Neural cell (in vitro differentiated cells): ENCODE results near the gene TRAPPC2L. TPM values are rescaled to one million over a fixed set of nuclear protein-coding genes. Genes with fewer than 3 reads are reported as not detected.

Experiments
- H2AFZ ChIP-seq: fragments of 200-600, 300-800 bp; sonication (generic), shearing (Covaris generic); 2 replicates; pipeline ENCODE4 v1.6.0; 2014; ENCODE audit warnings: low read depth, mild to moderate bottlenecking, antibody characterized with exemption, low read length, moderate library complexity
- H3F3A ChIP-seq: fragments of 200-600 bp; shearing (Covaris generic); 2 replicates; pipeline ENCODE4 v1.6.1; 2016; ENCODE audit warnings: mild to moderate bottlenecking, moderate library complexity, mixed read lengths, antibody characterized with exemption, low read length; ENCODE audit not compliant: insufficient read depth, poor library complexity, severe bottlenecking
- H3K27ac ChIP-seq: fragments of 200-600, 300-800 bp; sonication (generic), shearing (Covaris generic); 2 replicates; pipeline ENCODE4 v1.5.1; 2014; ENCODE audit warnings: mild to moderate bottlenecking, low read length, moderate library complexity
- H3K27me3 ChIP-seq: fragments of 300-800, 200-600 bp; sonication (generic), shearing (Covaris generic); 2 replicates; pipeline ENCODE4 v1.6.0; 2014; ENCODE audit warnings: mild to moderate bottlenecking, low read depth, low read length, moderate library complexity; ENCODE audit not compliant: insufficient read depth
- H3K36me3 ChIP-seq: fragments of 300-800, 200-600 bp; sonication (generic), shearing (Covaris generic); 2 replicates; pipeline ENCODE4 v1.5.1; 2014; ENCODE audit warnings: mild to moderate bottlenecking, antibody characterized with exemption, low read length, moderate library complexity; ENCODE audit not compliant: insufficient read depth
- H3K4me2 ChIP-seq: fragments of 300-800, 200-600 bp; sonication (generic), shearing (Covaris generic); 2 replicates; pipeline ENCODE4 v1.6.0; 2014; ENCODE audit warnings: mild to moderate bottlenecking, low read length
- H3K4me3 ChIP-seq: fragments of 300-800, 200-600 bp; sonication (generic), shearing (Covaris generic); 2 replicates; pipeline ENCODE4 v1.5.1; 2014; ENCODE audit warnings: mild to moderate bottlenecking, low read length, moderate library complexity
- H3K79me2 ChIP-seq: fragments of 200-600 bp; shearing (Covaris generic); replicated peaks from 2 replicates; pipeline ENCODE4 v1.6.0; 2014; ENCODE audit warnings: mild to moderate bottlenecking, low read length, moderate library complexity; ENCODE audit not compliant: insufficient read depth
- H3K9ac ChIP-seq: fragments of 300-800, 200-600 bp; sonication (generic), shearing (Covaris generic); 2 replicates; pipeline ENCODE4 v1.6.1; 2016; ENCODE audit warnings: mild to moderate bottlenecking, low read length, mixed read lengths
- H3K9me2 ChIP-seq: fragments of 200-600 bp; shearing (Covaris generic); 2 replicates; pipeline ENCODE4 v1.6.1; 2016; ENCODE audit warnings: mild to moderate bottlenecking, low read length, mixed read lengths; ENCODE audit not compliant: insufficient read depth
- H3K9me3 ChIP-seq: fragments of 200-600, 300-800 bp; sonication (generic), shearing (Covaris generic); 2 replicates; pipeline ENCODE4 v1.6.1; 2016; ENCODE audit warnings: mild to moderate bottlenecking, mixed run types, low read length, moderate library complexity, mixed read lengths
- H4K20me1 ChIP-seq: fragments of 200-600 bp; shearing (Covaris generic); 2 replicates; pipeline ENCODE4 v1.6.1; 2016; ENCODE audit warnings: mild to moderate bottlenecking, mixed run types; ENCODE audit not compliant: insufficient read depth
- CTCF ChIP-seq: fragments of 450-650 bp; IDR thresholded peaks from 2 replicates; pipeline ENCODE4 v1.5.1; 2014; ENCODE audit warnings: antibody characterized with exemption, mild to moderate bottlenecking, moderate library complexity; ENCODE audit not compliant: poor library complexity, severe bottlenecking
- EP300 ChIP-seq: fragments of 450-650 bp; conservative IDR thresholded peaks from 2 replicates; pipeline ENCODE4 v1.6.1; 2014; ENCODE audit warnings: antibody characterized with exemption, mild to moderate bottlenecking, moderate library complexity; ENCODE audit not compliant: poor library complexity, severe bottlenecking
- EZH2 ChIP-seq: fragments of 200-600, 300-800 bp; shearing (Covaris generic), sonication (generic); IDR thresholded peaks from 2 replicates; pipeline ENCODE4 v1.6.1; 2014; ENCODE audit warnings: antibody characterized with exemption, low read length, borderline replicate concordance, mild to moderate bottlenecking; ENCODE audit not compliant: insufficient read depth, poor library complexity, severe bottlenecking
- MXI1 ChIP-seq: fragments of 450-650 bp; conservative IDR thresholded peaks from 2 replicates; pipeline ENCODE4 v1.6.1; 2014; ENCODE audit warnings: antibody characterized with exemption, mild to moderate bottlenecking; ENCODE audit not compliant: poor library complexity, severe bottlenecking
- POLR2AphosphoS5 ChIP-seq: IDR thresholded peaks from 2 replicates; pipeline ENCODE4 v1.6.1; 2012
- RAD21 ChIP-seq: fragments of 450-650 bp; conservative IDR thresholded peaks from 2 replicates; pipeline ENCODE4 v1.6.1; 2014; ENCODE audit warnings: antibody characterized with exemption, mild to moderate bottlenecking, moderate library complexity
- REST ChIP-seq: IDR thresholded peaks from 2 replicates; pipeline ENCODE4 v1.6.1; 2012; ENCODE audit warnings: borderline replicate concordance
- SMC3 ChIP-seq: fragments of 450-650 bp; conservative IDR thresholded peaks from 2 replicates; pipeline ENCODE4 v1.6.1; 2014; ENCODE audit warnings: antibody characterized with exemption, mild to moderate bottlenecking, moderate library complexity; ENCODE audit not compliant: poor library complexity
- TAF1 ChIP-seq: IDR thresholded peaks from 2 replicates; pipeline ENCODE4 v1.6.1; 2012; ENCODE audit warnings: low read depth
- polyA plus RNA-seq: library from polyadenylated mRNA; depleted of rRNA; stranded (reverse); fragments of >200 nt; gene quantifications from 2 replicates; pipeline ENCODE4 v1.2.3, GENCODE V29; 2014

TRAPPC2L gene
- polyA plus RNA-seq, 1 donor from 2014 or later = 70.2 TPM

GRCh38 chr16:88853325-88853941 lies 3.5 kb upstream of the TRAPPC2L start:
- H4K20me1 ChIP-seq = no peaks in the 10 kb centered on the region
- H3K27me3 ChIP-seq = no peaks in the 10 kb centered on the region
- H3K9me2 ChIP-seq = no peaks in the 10 kb centered on the region
- TF ChIP-seq REST (no peak), CTCF (no peak), RAD21 (no peak), SMC3 (no peak), POLR2AphosphoS5 (no peak), MXI1 (no peak), EP300 (no peak)
- no peak overlapping the region for H2AFZ ChIP-seq
- no peaks in the 10 kb centered on the region for H3K79me2 ChIP-seq
- no peaks in the 10 kb centered on the region for H3F3A ChIP-seq
- no peaks in the 10 kb centered on the region for H3K36me3 ChIP-seq
- no peak overlapping the region for H3K4me2 ChIP-seq
- no peak overlapping the region for H3K4me3 ChIP-seq
- H3K9me3 ChIP-seq = no peaks in the 10 kb centered on the region
- H3K9ac ChIP-seq = no peak overlapping the region
- no peak overlapping the region for H3K27ac ChIP-seq

- no peaks in the 10 kb centered on the region for H4K20me1 ChIP-seq
- TF ChIP-seq TAF1 = no peak
- TF ChIP-seq POLR2AphosphoS5 = no peak
- no peak for TF ChIP-seq MXI1
- no peak for TF ChIP-seq EP300
- TF ChIP-seq REST = no peak
- TF ChIP-seq SMC3 = no peak
- no peak for TF ChIP-seq CTCF
- no peak for TF ChIP-seq EZH2
- no peak for TF ChIP-seq RAD21
- no peaks in the 10 kb centered on the region for H3K9me3 ChIP-seq
- H2AFZ ChIP-seq = no peak overlapping the region
- no peak overlapping the region for H3K27ac ChIP-seq
- H3K36me3 ChIP-seq = no peaks in the 10 kb centered on the region
- H3K27me3 ChIP-seq = no peaks in the 10 kb centered on the region
- H3K9ac ChIP-seq = no peak overlapping the region
- H3K4me2 ChIP-seq = no peak overlapping the region
- H3K79me2 ChIP-seq = no peaks in the 10 kb centered on the region
- no peaks in the 10 kb centered on the region for H3K9me2 ChIP-seq
- H3F3A ChIP-seq = no peaks in the 10 kb centered on the region
- H3K4me3 ChIP-seq = no peak overlapping the region
Measured at GRCh38 chr16:88854306-88855111, 2.4 kb upstream of the TRAPPC2L start.
